Activated CD4-positive, alpha-beta memory T cell treated with anti-CD3 and anti-CD28 coated beads for 36 hours (primary cell): ENCODE data around the gene PLCL2. TPM values are rescaled to one million over a fixed set of nuclear protein-coding genes. Genes with fewer than 3 reads are reported as not detected.

Experiments used
- CTCF ChIA-PET: fragments of 350-600 bp; sonication (Branson Sonifier 250); formaldehyde crosslinking; loops from one replicate; lab custom pipeline; 2021; ENCODE audit warnings: antibody characterized with exemption, inconsistent platforms; lab: Charles Lee
- POLR2A ChIA-PET: fragments of 350-600 bp; sonication (Branson Sonifier 250); formaldehyde crosslinking; loops from one replicate; lab custom pipeline; 2021; ENCODE audit warnings: antibody characterized with exemption; lab: Charles Lee
- DNase-seq: peaks from one replicate; pipeline ENCODE4 v3.0.0-alpha.2; 2020
- H3K27ac Mint-ChIP-seq: one replicate; pipeline ENCODE4 v1.8.0; 2021; ENCODE audit warnings: mixed read lengths
- H3K27me3 Mint-ChIP-seq: one replicate; pipeline ENCODE4 v1.8.0; 2021; ENCODE audit warnings: mixed read lengths
- H3K36me3 Mint-ChIP-seq: one replicate; pipeline ENCODE4 v1.8.0; 2021; ENCODE audit warnings: mixed read lengths
- H3K4me1 Mint-ChIP-seq: one replicate; pipeline ENCODE4 v1.8.0; 2021; ENCODE audit warnings: low read depth, mixed read lengths
- H3K4me3 Mint-ChIP-seq: one replicate; pipeline ENCODE4 v1.8.0; 2021; ENCODE audit warnings: mild to moderate bottlenecking, mixed read lengths
- H3K9me3 Mint-ChIP-seq: one replicate; pipeline ENCODE4 v1.8.0; 2021; ENCODE audit warnings: mixed read lengths
- intact Hi-C: fragments of 100-400 bp; cut with micrococcal nuclease; formaldehyde crosslinking; loops from one replicate; pipeline ENCODE4 v1.15.1; 2023
- total RNA-seq, 2 experiments: library from RNA; stranded (reverse); gene quantifications; one replicate each; pipeline ENCODE4 v1.2.3, GENCODE V29; 2021

The PLCL2 gene
- total RNA-seq, 2 experiments from 2014 or later: 16.7 to 17.1 TPM

- Mint-ChIP-seq H3K9me3 (no peaks in the 10 kb centered on the region), H3K4me3 (no peak overlapping the region), H3K27me3 (no peaks in the 10 kb centered on the region), H3K27ac (no peak overlapping the region), H3K36me3 (peaks cover 2% of the 10 kb centered on the region), H3K4me1 (peaks cover 90% of the 10 kb centered on the region)
- DNase-seq: peak; percentile 66
- intact Hi-C loops: loop anchor here (2.0 to 10.0 kb wide), 2 partner anchors 127 to 719 kb away; partner anchors contain the start of gene TBC1D5
- POLR2A ChIA-PET: interaction anchor here (0.8 kb wide), 1 partner anchor 183 kb away, joined by 3 read pairs; no protein-coding TSS in a partner anchor
- CTCF ChIA-PET: interaction anchor here (1.2 to 4.8 kb wide), 5 partner anchors 11 to 425 kb away, joined by 3 to 20 read pairs (median 4); partner anchors contain the start of gene PLCL2
These were observed 140.9 kb downstream of the PLCL2 start for GRCh38 chr3:17025594-17026139.

DNA sequence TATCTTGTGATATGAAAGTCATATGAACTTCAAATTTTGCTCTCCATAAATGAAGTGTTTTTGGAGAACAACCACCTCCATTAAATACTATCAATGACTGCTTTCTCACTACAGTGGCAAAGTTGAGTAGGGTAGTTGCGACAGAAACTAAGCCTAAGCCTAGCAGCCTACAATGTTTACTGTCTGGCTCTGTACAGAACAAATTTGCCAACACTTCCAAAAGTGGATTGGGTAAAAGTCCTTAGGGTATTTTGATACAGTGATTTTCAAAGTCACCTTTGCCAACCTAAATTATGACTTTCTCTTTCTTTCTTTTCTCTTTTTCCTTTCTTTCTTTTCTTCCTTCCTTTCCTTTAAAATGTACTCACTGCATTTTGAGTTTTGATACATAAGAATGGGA is 142.6 kb downstream of the PLCL2 start:
- no peak overlapping the region for H3K4me3 Mint-ChIP-seq
- no peak for DNase-seq
- H3K4me1 Mint-ChIP-seq: peaks cover 86% of the 10 kb centered on the region
- ChIA-PET POLR2A (no interaction called here), CTCF (interaction anchor here (4.8 kb wide), 1 partner anchor 143 kb away, joined by 20 read pairs; the partner anchor contains the start of gene PLCL2)
- no peaks in the 10 kb centered on the region for H3K9me3 Mint-ChIP-seq
- intact Hi-C loops: loop anchor here (10.0 kb wide), 1 partner anchor 717 kb away; the partner anchor contains the start of gene TBC1D5
- H3K36me3 Mint-ChIP-seq: peaks cover 2% of the 10 kb centered on the region
- no peak overlapping the region for H3K27ac Mint-ChIP-seq
- no peaks in the 10 kb centered on the region for H3K27me3 Mint-ChIP-seq

- Mint-ChIP-seq H3K27ac (no peak overlapping the region), H3K27me3 (no peaks in the 10 kb centered on the region), H3K36me3 (peaks cover 2% of the 10 kb centered on the region), H3K4me3 (no peak overlapping the region), H3K9me3 (no peaks in the 10 kb centered on the region), H3K4me1 (peaks cover 86% of the 10 kb centered on the region)
- CTCF ChIA-PET: interaction anchor here (0.6 to 2.3 kb wide), 2 partner anchors 144 to 208 kb away, joined by 3 to 13 read pairs; partner anchors contain the start of gene PLCL2
- intact Hi-C loops: loop anchor here (10.0 kb wide), 1 partner anchor 716 kb away; the partner anchor contains the start of gene TBC1D5
- DNase-seq: no peak
- POLR2A ChIA-PET: no interaction called here
These were observed 143.6 kb downstream of the PLCL2 start for GRCh38 chr3:17028363-17028762.

DNA sequence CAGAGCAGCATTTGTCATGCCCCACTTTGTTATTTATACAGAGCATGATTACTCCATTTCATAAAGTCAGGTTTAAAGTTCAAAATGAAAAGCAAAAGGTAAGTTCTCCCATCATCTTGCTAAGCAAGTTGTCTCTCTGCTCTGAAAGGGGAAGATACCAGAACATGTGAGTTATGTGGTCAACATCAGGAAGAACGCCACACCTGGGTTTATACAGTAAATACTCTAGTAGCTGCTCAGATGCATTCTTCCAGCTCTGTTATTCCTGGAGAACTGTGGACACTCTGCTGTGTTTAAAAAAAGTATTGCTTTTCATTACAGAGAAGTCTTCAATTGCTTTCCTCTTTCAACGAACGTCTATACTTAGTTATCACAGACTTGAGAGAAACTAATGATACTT is 145.7 kb downstream of the PLCL2 start:
- H3K27ac Mint-ChIP-seq: no peak overlapping the region
- no peak overlapping the region for H3K4me3 Mint-ChIP-seq
- H3K9me3 Mint-ChIP-seq: no peaks in the 10 kb centered on the region
- H3K27me3 Mint-ChIP-seq: no peaks in the 10 kb centered on the region
- H3K4me1 Mint-ChIP-seq: peaks cover 80% of the 10 kb centered on the region
- DNase-seq: no peak
- intact Hi-C loops: loop anchor here (5.0 kb wide), 2 partner anchors 42 to 188 kb away; no protein-coding TSS in a partner anchor
- ChIA-PET CTCF (interaction anchor here (1.7 to 2.3 kb wide), 2 partner anchors 146 to 428 kb away, joined by 5 to 13 read pairs; partner anchors contain the start of gene PLCL2), POLR2A (no interaction called here)
- H3K36me3 Mint-ChIP-seq: peaks cover 1% of the 10 kb centered on the region

DNA sequence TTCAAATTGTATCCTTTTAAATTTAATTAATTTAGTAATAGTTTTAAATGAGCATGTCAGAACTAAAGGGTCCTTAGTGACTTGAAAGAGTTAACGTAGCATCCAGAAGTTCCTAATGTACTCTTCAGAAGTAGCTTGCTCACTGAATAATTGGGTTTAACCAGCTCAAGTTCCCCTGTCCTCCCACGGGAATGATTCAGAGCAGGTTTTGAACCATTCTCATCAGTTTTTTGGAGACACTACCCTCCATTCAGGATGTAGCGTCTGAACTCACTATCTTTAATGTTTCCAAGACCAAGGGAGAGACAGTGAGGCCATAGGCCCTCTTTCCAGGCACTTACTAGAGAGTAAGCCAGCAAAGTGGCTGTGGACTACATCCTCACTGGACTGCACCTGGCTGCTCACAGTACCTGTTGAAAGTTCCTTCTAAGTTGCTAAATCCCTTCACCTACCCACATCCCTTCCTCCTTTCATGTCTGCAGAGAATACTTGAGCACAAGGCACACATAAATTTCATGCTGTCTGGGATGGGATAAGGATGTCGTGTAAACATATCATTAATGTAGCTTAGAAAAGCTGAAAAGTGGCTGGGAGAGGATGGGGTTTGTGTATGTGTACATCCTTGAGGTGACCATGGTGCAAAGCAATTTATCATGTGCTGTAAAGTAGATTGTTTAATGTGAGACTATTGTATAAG is 146.3 kb downstream of the PLCL2 start:
- no peak for DNase-seq
- H3K36me3 Mint-ChIP-seq: peaks cover 1% of the 10 kb centered on the region
- H3K4me1 Mint-ChIP-seq: peaks cover 73% of the 10 kb centered on the region
- H3K9me3 Mint-ChIP-seq: no peaks in the 10 kb centered on the region
- intact Hi-C loops: loop anchor here (5.0 kb wide), 2 partner anchors 41 to 189 kb away; no protein-coding TSS in a partner anchor
- H3K4me3 Mint-ChIP-seq: no peak overlapping the region
- H3K27me3 Mint-ChIP-seq: no peaks in the 10 kb centered on the region
- H3K27ac Mint-ChIP-seq: no peak overlapping the region
- CTCF ChIA-PET: no interaction called here
- POLR2A ChIA-PET: no interaction called here

- ChIA-PET CTCF (interaction anchor here (2.3 kb wide), 1 partner anchor 148 kb away, joined by 12 read pairs; the partner anchor contains the start of gene PLCL2), POLR2A (no interaction called here)
- no peak overlapping the region for H3K27ac Mint-ChIP-seq
- intact Hi-C loops: loop anchor here (2.0 to 5.0 kb wide), 3 partner anchors 40 to 436 kb away; no protein-coding TSS in a partner anchor
- peaks cover 72% of the 10 kb centered on the region for H3K4me1 Mint-ChIP-seq
- H3K4me3 Mint-ChIP-seq: no peak overlapping the region
- H3K36me3 Mint-ChIP-seq: peaks cover 1% of the 10 kb centered on the region
- H3K27me3 Mint-ChIP-seq: no peaks in the 10 kb centered on the region
- DNase-seq: no peak
- no peaks in the 10 kb centered on the region for H3K9me3 Mint-ChIP-seq
These were observed 147.8 kb downstream of the PLCL2 start for GRCh38 chr3:17032407-17033034.

GRCh38 chr3:17033516-17034168 is 148.9 kb downstream of the PLCL2 start:
- Mint-ChIP-seq H3K9me3 (no peaks in the 10 kb centered on the region), H3K4me1 (peaks cover 64% of the 10 kb centered on the region), H3K36me3 (peaks cover 1% of the 10 kb centered on the region), H3K27me3 (no peaks in the 10 kb centered on the region), H3K27ac (no peak overlapping the region), H3K4me3 (no peak overlapping the region)
- intact Hi-C loops: loop anchor here (2.0 to 5.0 kb wide), 3 partner anchors 39 to 437 kb away; no protein-coding TSS in a partner anchor
- no peak for DNase-seq
- ChIA-PET CTCF (interaction anchor here (2.3 kb wide), 1 partner anchor 149 kb away, joined by 12 read pairs; the partner anchor contains the start of gene PLCL2), POLR2A (no interaction called here)

DNA sequence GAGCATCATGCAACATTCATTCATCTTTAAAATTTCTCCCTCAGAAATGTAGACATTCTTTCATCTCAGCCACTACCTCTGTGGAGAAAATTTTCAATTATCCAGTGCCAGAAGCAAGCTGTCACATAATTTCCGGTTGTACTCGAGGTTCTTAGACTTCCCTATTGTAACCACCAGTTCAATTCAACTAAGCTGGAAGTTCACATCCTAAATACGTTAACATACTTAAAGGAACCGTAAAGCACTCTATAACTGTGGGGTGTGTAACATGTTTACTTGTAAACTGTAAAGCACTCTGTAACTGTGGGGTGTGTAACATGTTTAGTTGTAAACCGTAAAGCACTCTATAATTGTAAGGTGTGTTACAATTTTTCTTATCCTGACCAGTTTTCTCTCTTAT is 150.3 kb downstream of the PLCL2 start:
- no peak for DNase-seq
- CTCF ChIA-PET: no interaction called here
- Mint-ChIP-seq H3K27me3 (no peaks in the 10 kb centered on the region), H3K36me3 (peaks cover 1% of the 10 kb centered on the region), H3K4me3 (no peak overlapping the region), H3K4me1 (peaks cover 63% of the 10 kb centered on the region), H3K9me3 (no peaks in the 10 kb centered on the region), H3K27ac (no peak overlapping the region)
- intact Hi-C loops: loop anchor here (5.0 kb wide), 2 partner anchors 208 to 748 kb away; no protein-coding TSS in a partner anchor
- POLR2A ChIA-PET: no interaction called here

- H3K4me3 Mint-ChIP-seq: no peak overlapping the region
- no peaks in the 10 kb centered on the region for H3K9me3 Mint-ChIP-seq
- intact Hi-C loops: loop anchor here (5.0 kb wide), 2 partner anchors 209 to 749 kb away; no protein-coding TSS in a partner anchor
- no peaks in the 10 kb centered on the region for H3K27me3 Mint-ChIP-seq
- ChIA-PET POLR2A (interaction anchor here (0.6 kb wide), 1 partner anchor 149 kb away, joined by 3 read pairs; no protein-coding TSS in a partner anchor), CTCF (interaction anchor here (0.6 to 1.3 kb wide), 2 partner anchors 10 to 182 kb away, joined by 3 read pairs; no protein-coding TSS in a partner anchor)
- no peak for DNase-seq
- H3K36me3 Mint-ChIP-seq: peaks cover 1% of the 10 kb centered on the region
- no peak overlapping the region for H3K27ac Mint-ChIP-seq
- H3K4me1 Mint-ChIP-seq: peaks cover 55% of the 10 kb centered on the region
These were observed 151.2 kb downstream of the PLCL2 start for GRCh38 chr3:17035966-17036365.

- intact Hi-C loops: loop anchor here (5.0 kb wide), 2 partner anchors 211 to 751 kb away; no protein-coding TSS in a partner anchor
- H3K9me3 Mint-ChIP-seq: no peaks in the 10 kb centered on the region
- H3K27ac Mint-ChIP-seq: no peak overlapping the region
- no peak for DNase-seq
- peaks cover 3% of the 10 kb centered on the region for H3K36me3 Mint-ChIP-seq
- peaks cover 38% of the 10 kb centered on the region for H3K4me1 Mint-ChIP-seq
- no peaks in the 10 kb centered on the region for H3K27me3 Mint-ChIP-seq
- POLR2A ChIA-PET: no interaction called here
- H3K4me3 Mint-ChIP-seq: no peak overlapping the region
- CTCF ChIA-PET: no interaction called here
These were observed 153.4 kb downstream of the PLCL2 start for GRCh38 chr3:17038141-17038540.
